PFSK-1 (cell line): ENCODE measurements around the gene F7.

Experiments
- POLR2AphosphoS5 ChIP-seq: IDR thresholded peaks from 2 replicates; pipeline ENCODE4 v1.6.1; 2012; ENCODE audit warnings: low read depth, mild to moderate bottlenecking, control low read depth, low read length, moderate library complexity
- TAF1 ChIP-seq: IDR thresholded peaks from 2 replicates; pipeline ENCODE4 v1.6.1; 2012; ENCODE audit warnings: low read length, control low read depth, borderline replicate concordance; ENCODE audit not compliant: insufficient read depth

DNA sequence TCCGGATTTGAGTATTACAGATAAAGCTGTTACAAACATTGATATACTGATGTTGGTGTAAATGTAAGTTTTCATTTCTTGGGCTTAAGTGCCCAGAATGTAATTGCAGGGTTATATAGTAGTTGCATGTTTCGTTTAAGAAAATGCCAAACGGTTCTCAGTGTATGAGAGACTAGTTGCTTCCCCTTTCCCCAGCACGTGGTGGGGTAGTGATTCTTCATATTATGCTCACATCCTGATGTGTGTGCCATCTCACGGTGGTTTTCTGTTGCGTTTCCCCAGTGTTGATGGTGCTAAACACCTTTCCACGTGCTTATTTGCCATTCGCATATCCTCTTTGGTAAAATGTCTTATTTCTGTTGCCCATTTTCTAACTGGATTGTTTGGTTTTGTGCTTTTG is 34.7 kb upstream of the F7 start:
- TF ChIP-seq POLR2AphosphoS5, result no peak
- no peak for TF ChIP-seq TAF1
